K562 (cell line): ENCODE data around the gene COL6A2. TPM values are rescaled to one million over a fixed set of nuclear protein-coding genes. Genes with fewer than 3 reads are reported as not detected.

Experiments used
- ATAC-seq: fragments of 200-7000 bp; cut with Tn5 transposase; 3 replicates; pipeline ENCODE4 v1.9.1; 2020; ENCODE audit warnings: moderate library complexity
- BruUV-seq: library from RNA; stranded (reverse); fragments of 400-500 nt; replicated peaks from 2 replicates; lab custom pipeline; 2021; lab: Mats Ljungman, UMichigan
- CTCF ChIA-PET: fragments of 300-600 bp; formaldehyde crosslinking; extraction: SDS; loops from one replicate; lab custom pipeline; 2021; ENCODE audit warnings: low intra/inter-chr PET ratio; lab: Yijun Ruan, JAX
- POLR2A ChIA-PET: fragments of 300-600, 350-650 bp; sonication (Branson Sonifier 250); formaldehyde crosslinking; extraction: SDS; loops from one replicate; lab custom pipeline; 2021; ENCODE audit warnings: antibody characterized with exemption, inconsistent platforms; lab: Yijun Ruan, JAX
- DNase-seq, 4 experiments: peaks; one replicate each; pipeline versions ENCODE4 v3.0.0 to v3.0.0-alpha.2; 2011 to 2018; ENCODE audit warnings: low spot score in 3 of 4, mixed read lengths in 3 of 4; ENCODE audit errors: extremely low read depth in 1 of 4
- FAIRE-seq: peaks from 2 replicates; lab custom pipeline; 2011; peaks lifted over from hg19 to GRCh38; lab: Jason Lieb, UNC
- H2AFZ ChIP-seq: 2 replicates; pipeline ENCODE4 v1.6.0; 2011; ENCODE audit warnings: low read depth, low read length, control low read depth, inconsistent platforms
- H3K27ac ChIP-seq: fragments of 200-600 bp; 3 replicates; pipeline ENCODE4 v1.8.0; 2011; ENCODE audit warnings: low read depth, mild to moderate bottlenecking, control low read depth, inconsistent platforms, low read length, moderate library complexity, mixed read lengths; ENCODE audit errors: extremely low read depth
- H3K27me3 ChIP-seq, 2 experiments: fragments of 300-600 bp in 1 of 2; 2 replicates in 1 of 2; 3 replicates in 1 of 2; pipeline versions ENCODE4 v1.6.0 to v1.8.0; 2011; ENCODE audit warnings: inconsistent platforms in 2 of 2, low read length in 2 of 2, mild to moderate bottlenecking in 1 of 2, mixed read lengths in 1 of 2, moderate library complexity in 1 of 2; ENCODE audit not compliant: control insufficient read depth in 2 of 2, insufficient read depth in 2 of 2
- H3K36me3 ChIP-seq: fragments of 300-600 bp; 3 replicates; pipeline ENCODE4 v1.8.0; 2011; ENCODE audit warnings: mild to moderate bottlenecking, low read length, inconsistent platforms; ENCODE audit not compliant: control insufficient read depth, insufficient read depth
- H3K4me1 ChIP-seq, 2 experiments: fragments of 200-600 bp in 1 of 2; replicated peaks in 1 of 2; 2 replicates in 1 of 2; 3 replicates in 1 of 2; pipeline versions ENCODE4 v1.5.1 to v1.8.0; 2011; ENCODE audit warnings: inconsistent platforms in 2 of 2, low read length in 2 of 2, mild to moderate bottlenecking in 1 of 2, mixed read lengths in 1 of 2, moderate library complexity in 1 of 2; ENCODE audit not compliant: control insufficient read depth in 2 of 2, insufficient read depth in 2 of 2
- H3K4me2 ChIP-seq: 2 replicates; pipeline ENCODE4 v1.6.1; 2011; ENCODE audit warnings: low read length, control low read depth, inconsistent platforms, mixed read lengths; ENCODE audit not compliant: insufficient read depth
- H3K4me3 ChIP-seq: fragments of 200-600 bp; sonication (generic), shearing (Covaris generic); 2 replicates; pipeline ENCODE4 v1.5.1; 2016; ENCODE audit warnings: control low read depth, inconsistent platforms
- H3K79me2 ChIP-seq: fragments of 200-600 bp; 3 replicates; pipeline ENCODE4 v1.8.0; 2011; ENCODE audit warnings: low read length, inconsistent platforms; ENCODE audit not compliant: control insufficient read depth, insufficient read depth
- H3K9ac ChIP-seq, 2 experiments: 2 replicates each; pipeline versions ENCODE4 v1.6.0 to v1.6.1; 2011; ENCODE audit warnings: low read depth in 2 of 2, low read length in 2 of 2, control low read depth in 1 of 2, inconsistent platforms in 1 of 2, mild to moderate bottlenecking in 1 of 2, mixed read lengths in 1 of 2; ENCODE audit not compliant: insufficient read depth in 1 of 2
- H3K9me1 ChIP-seq: one replicate; pipeline ENCODE4 v1.6.0; 2011; ENCODE audit warnings: inconsistent platforms, mild to moderate bottlenecking, low read length, moderate library complexity; ENCODE audit not compliant: control insufficient read depth, insufficient read depth
- H3K9me3 ChIP-seq: replicated peaks from 2 replicates; pipeline ENCODE4 v1.5.1; 2011; ENCODE audit warnings: low read depth, low read length, inconsistent platforms; ENCODE audit not compliant: control insufficient read depth, insufficient read depth
- H4K20me1 ChIP-seq: replicated peaks from 2 replicates; pipeline ENCODE4 v1.6.1; 2011; ENCODE audit warnings: low read length, inconsistent platforms, mixed read lengths; ENCODE audit not compliant: control insufficient read depth, insufficient read depth
- BHLHE40 ChIP-seq: IDR thresholded peaks from 2 replicates; pipeline ENCODE4 v1.6.1; 2011; ENCODE audit warnings: low read length, improper control_type of control experiment
- CCAR2 ChIP-seq: fragments of 200-400 bp; formaldehyde crosslinking; IDR thresholded peaks from 2 replicates; pipeline ENCODE4 v1.6.1; 2017; ENCODE audit warnings: mild to moderate bottlenecking, low read depth, low read length
- CHD4 ChIP-seq: fragments of 200-600 bp; sonication (generic); IDR thresholded peaks from 3 replicates; pipeline ENCODE4 v1.6.1; 2012; ENCODE audit warnings: low read depth, mild to moderate bottlenecking, mixed read lengths, low read length, inconsistent platforms; ENCODE audit not compliant: insufficient read depth, insufficient replicate concordance, poor library complexity, severe bottlenecking
- CREM ChIP-seq: IDR thresholded peaks from 2 replicates; pipeline ENCODE4 v1.6.1; 2014; ENCODE audit warnings: antibody characterized with exemption, low read depth
- FUS ChIP-seq: fragments of 200-400 bp; formaldehyde crosslinking; optimal IDR thresholded peaks from 2 replicates; pipeline ENCODE3; 2017; ENCODE audit warnings: low read depth, low read length
- HEY1 ChIP-seq: fragments of 250-450 bp; sonication (Bioruptor Pico); IDR thresholded peaks from 2 replicates; pipeline ENCODE4 v1.5.0; 2020; ENCODE audit warnings: mild to moderate bottlenecking, moderate library complexity, borderline replicate concordance
- HLTF ChIP-seq: fragments of 450-650 bp; IDR thresholded peaks from 2 replicates; pipeline ENCODE4 v1.6.1; 2016
- KAT7 ChIP-seq: sonication (generic); formaldehyde crosslinking; IDR thresholded peaks from 2 replicates; pipeline ENCODE4 v1.8.0; 2022; ENCODE audit warnings: missing genetic modification reagents, mild to moderate bottlenecking, borderline replicate concordance
- POLR3G ChIP-seq: IDR thresholded peaks from 2 replicates; pipeline ENCODE4 v1.6.1; 2011; ENCODE audit not compliant: insufficient read length, insufficient replicate concordance; ENCODE audit errors: extremely low read depth
- RBM39 ChIP-seq: fragments of 200-400 bp; formaldehyde crosslinking; optimal IDR thresholded peaks from 2 replicates; pipeline ENCODE3; 2018; ENCODE audit warnings: low read depth, low read length
- TCFL5 ChIP-seq: fragments of 250-450 bp; sonication (Bioruptor Pico); conservative IDR thresholded peaks from 2 replicates; pipeline ENCODE4 v1.6.1; 2021; ENCODE audit warnings: mild to moderate bottlenecking, moderate library complexity, matching md5 sums
- ZBTB40 ChIP-seq, 2 experiments: fragments of 450-650 bp in 1 of 2; sonication (generic) in 1 of 2; formaldehyde crosslinking in 1 of 2; IDR thresholded peaks; 2 replicates each; pipeline versions ENCODE4 v1.7.1 to v1.9.0; 2016 to 2022; ENCODE audit warnings: inconsistent platforms in 1 of 2, mild to moderate bottlenecking in 1 of 2, missing genetic modification reagents in 1 of 2
- ZNF133 ChIP-seq: fragments of 250-450 bp; sonication (Bioruptor Pico); IDR thresholded peaks from 2 replicates; pipeline ENCODE4 v1.4.0; 2020; ENCODE audit warnings: mild to moderate bottlenecking
- ZNF134 ChIP-seq: fragments of 250-450 bp; sonication (Bioruptor Pico); conservative IDR thresholded peaks from 2 replicates; pipeline ENCODE4 v1.4.0; 2020
- ZNF830 ChIP-seq: fragments of 250-450 bp; sonication (Bioruptor Pico); IDR thresholded peaks from 2 replicates; pipeline ENCODE4 v1.5.0; 2021; ENCODE audit warnings: mild to moderate bottlenecking
- WGBS: fragments of 100-300 bp; shearing (Covaris generic); methylation state at CpG from one replicate; pipeline ENCODE4 v1.1.6; 2016; ENCODE audit warnings: low coverage, mixed read lengths; ENCODE audit not compliant: insufficient coverage; ENCODE audit errors: missing lambda C conversion rate; 5-methylcytosine and 5-hydroxymethylcytosine counted together
- in situ Hi-C: fragments of 300-500 bp; cut with MboI; formaldehyde crosslinking; loops from 4 replicates; pipeline ENCODE4 v1.15.0; 2018; ENCODE audit warnings: inconsistent platforms, mixed read lengths
- intact Hi-C: fragments of 100-400 bp; cut with micrococcal nuclease; formaldehyde crosslinking; loops from 2 replicates; pipeline ENCODE4 v1.14.2; 2022
- polyA plus RNA-seq, 8 experiments: library from polyadenylated mRNA; depleted of rRNA in 4 of 8; stranded (reverse) in 5 of 8; unstranded in 3 of 8; fragments of >200 nt; fragmentation: Nextera tagmentation in 2 of 8; fragmentation: Illumina TruSeq in 1 of 8; extraction: Ambion mirVana in 2 of 8; extraction: Trizol in 1 of 8; gene quantifications; 2 replicates each; pipeline versions ENCODE4 v1.2.1 to v1.2.3, GENCODE V29; 2011 to 2014; ENCODE audit warnings: inconsistent platforms in 1 of 8, missing spikeins in 1 of 8
- total RNA-seq, 7 experiments: library from RNA; depleted of rRNA in 6 of 7; stranded (reverse); fragments of >200 nt in 6 of 7; fragmentation: Illumina TruSeq in 2 of 7; extraction: Trizol in 2 of 7; gene quantifications; 2 replicates each; pipeline versions ENCODE4 v1.2.1 to v1.2.3, GENCODE V29; 2011 to 2021; ENCODE audit warnings: low replicate concordance in 1 of 7

The COL6A2 gene
- total and polyA plus RNA-seq, 9 of the 15 experiments (the other 6 are each of a cell fraction or from before 2014, with no cell fraction given), result 0.07 to 1.1 (median 0.24) TPM; not detected in 3

DNA sequence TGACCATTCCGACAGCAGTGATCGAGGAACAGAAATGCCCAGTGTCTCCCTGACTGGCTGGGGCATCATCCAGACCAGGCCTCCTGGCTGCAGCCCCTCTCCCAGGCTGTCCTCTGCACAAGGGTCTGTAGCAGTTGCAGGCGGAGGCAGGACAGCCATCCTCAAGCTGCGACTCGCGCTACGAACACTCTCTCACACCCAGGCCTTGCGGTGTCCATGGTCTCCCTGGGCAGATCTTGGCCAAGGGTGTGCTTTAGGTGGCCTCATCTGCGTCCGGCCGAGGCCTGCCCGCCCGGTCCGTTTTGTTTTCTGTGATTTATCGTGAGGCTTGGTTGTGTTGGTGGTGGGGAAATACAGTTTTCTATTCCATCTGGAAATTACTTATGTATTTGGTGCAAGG is 41.8 kb downstream of the COL6A2 start:
- WGBS, result 38% methylated on average over 15 of the region's 15 CpGs
- TF ChIP-seq HLTF, result no peak
- TF ChIP-seq ZBTB40 (IDR thresholded peaks at IDR 0.05), result no peak
- TF ChIP-seq ZBTB40 (CRISPR knock-in tag; IDR thresholded peaks at IDR 0.05), result no peak
- TF ChIP-seq ZNF134 (CRISPR knock-in tag), result no peak
- TF ChIP-seq ZNF830, result no peak
- TF ChIP-seq RBM39, result no peak
- TF ChIP-seq CREM, result no peak
- TF ChIP-seq TCFL5 (CRISPR knock-in tag), result no peak
- TF ChIP-seq CHD4, result no peak
- no peak for TF ChIP-seq BHLHE40
- no peak for TF ChIP-seq KAT7 (CRISPR knock-in tag)
- TF ChIP-seq ZNF133 (CRISPR knock-in tag), result no peak
- no peak for TF ChIP-seq FUS
- TF ChIP-seq CCAR2, result no peak
- no peak for TF ChIP-seq POLR3G
- no peak for TF ChIP-seq HEY1 (CRISPR knock-in tag)

More for the DNA sequence above, 41.8 kb downstream of the COL6A2 start:
- H3K4me2 ChIP-seq, result no peak overlapping the region
- H3K27me3 ChIP-seq, result peaks cover 32 to 47% of the 10 kb centered on the region in 2 experiments; a peak in 4 of 5 replicates
- H3K9me1 ChIP-seq, result no peaks in the 10 kb centered on the region
- H3K9ac ChIP-seq, result peak overlapping the region in 1 of 2 experiments; percentile 19; a peak in 1 of 4 replicates
- FAIRE-seq (no peak), ATAC-seq (no peak), DNase-seq (no peak)
- POLR2A ChIA-PET, result no interaction called here
- no peak overlapping the region for H3K27ac ChIP-seq
- no peaks in the 10 kb centered on the region for H3K36me3 ChIP-seq
- in situ Hi-C loops, result no loop called here
- peaks cover 3% of the 10 kb centered on the region; the same call in 1 of the 2 replicates for H3K9me3 ChIP-seq
- H3K79me2 ChIP-seq, result no peaks in the 10 kb centered on the region
- no peak overlapping the region for H2AFZ ChIP-seq
- no TSS peak for BruUV-seq
- peaks cover 5 to 32% of the 10 kb centered on the region in 2 experiments; a peak in 4 of 5 replicates for H3K4me1 ChIP-seq
- CTCF ChIA-PET, result interaction anchor here (0.7 kb wide), 1 partner anchor 72 kb away, joined by 5 read pairs; no protein-coding TSS in a partner anchor
- H4K20me1 ChIP-seq, result peaks cover 13% of the 10 kb centered on the region
- intact Hi-C loops, result loop anchor here (5.0 to 10.0 kb wide), 3 partner anchors 145 to 325 kb away; partner anchors contain the start of genes MCM3AP and YBEY
- no peak overlapping the region for H3K4me3 ChIP-seq
